ENCODE measurements around the gene PPIG.
"Not testable (repeated sequence)": the region's sequence is repeated elsewhere in the genome, so short reads cannot be mapped to it uniquely, and the experiment has no call there.

- TF ChIP-seq CTCF (conservative IDR thresholded peaks at IDR 0.05); EZH2 (IDR thresholded peaks at IDR 0.05; ENCODE audit: low read depth): not testable (repeated sequence)
Observed at GRCh38 chr2:169575264-169575663, 8.9 kb upstream of the PPIG start.

Data from PC-9 (cell line).